Keratinocyte (primary cell): ENCODE data around the gene DDX39A. TPM values are rescaled to one million over a fixed set of nuclear protein-coding genes. Genes with fewer than 3 reads are reported as not detected.
"Not testable (repeated sequence)": the region's sequence is repeated elsewhere in the genome, so short reads cannot be mapped to it uniquely, and the experiment has no call there.

ENCODE experiments used
- DNase-seq: peaks from one replicate; pipeline ENCODE4 v3.0.0-alpha.2; 2011; ENCODE audit warnings: low read depth, missing footprints, low spot score
- FAIRE-seq: peaks from 2 replicates; lab custom pipeline; 2011; peaks lifted over from hg19 to GRCh38; lab: Jason Lieb, UNC
- H2AFZ ChIP-seq: 2 replicates; pipeline ENCODE4 v1.6.0; 2012; ENCODE audit warnings: low read length, control low read depth, inconsistent platforms; ENCODE audit not compliant: control insufficient read depth
- H3K27ac ChIP-seq: 2 replicates; pipeline ENCODE4 v1.5.1; 2011; ENCODE audit warnings: low read length; ENCODE audit not compliant: control insufficient read depth, insufficient read depth
- H3K27me3 ChIP-seq: 3 replicates; pipeline ENCODE4 v1.6.0; 2011; ENCODE audit warnings: low read length; ENCODE audit not compliant: control insufficient read depth, insufficient read depth; ENCODE audit errors: extremely low read depth
- H3K36me3 ChIP-seq, 2 experiments: 2 replicates in 1 of 2; 3 replicates in 1 of 2; pipeline ENCODE4 v1.5.1; 2011; ENCODE audit warnings: low read length in 2 of 2, mild to moderate bottlenecking in 1 of 2; ENCODE audit not compliant: control insufficient read depth in 2 of 2, insufficient read depth in 2 of 2; ENCODE audit errors: extremely low read depth in 1 of 2
- H3K4me1 ChIP-seq: 3 replicates; pipeline ENCODE4 v1.5.1; 2011; ENCODE audit warnings: low read length; ENCODE audit not compliant: control insufficient read depth, insufficient read depth; ENCODE audit errors: extremely low read depth
- H3K4me2 ChIP-seq: 3 replicates; pipeline ENCODE4 v1.6.0; 2011; ENCODE audit warnings: low read depth, low read length; ENCODE audit not compliant: control insufficient read depth, insufficient read depth; ENCODE audit errors: extremely low read depth
- H3K4me3 ChIP-seq, 3 experiments: fragments of 200-600 bp in 1 of 3; sonication (generic) in 1 of 3; 2 replicates in 2 of 3; 3 replicates in 1 of 3; pipeline ENCODE4 v1.5.1; 2011 to 2016; ENCODE audit warnings: low read length in 3 of 3, mild to moderate bottlenecking in 3 of 3, control low read depth in 2 of 3, inconsistent platforms in 1 of 3, low read depth in 1 of 3, mixed read lengths in 1 of 3, mixed run types in 1 of 3, moderate library complexity in 1 of 3; ENCODE audit not compliant: control insufficient read depth in 2 of 3, insufficient read depth in 2 of 3; ENCODE audit errors: extremely low read depth in 1 of 3
- H3K79me2 ChIP-seq: 2 replicates; pipeline ENCODE4 v1.6.0; 2012; ENCODE audit warnings: low read length; ENCODE audit not compliant: control insufficient read depth, insufficient read depth
- H3K9ac ChIP-seq: 3 replicates; pipeline ENCODE4 v1.6.0; 2011; ENCODE audit warnings: low read length; ENCODE audit not compliant: control insufficient read depth, insufficient read depth; ENCODE audit errors: extremely low read depth
- H3K9me1 ChIP-seq: 3 replicates; pipeline ENCODE4 v1.6.0; 2011; ENCODE audit warnings: low read length; ENCODE audit not compliant: control insufficient read depth, insufficient read depth; ENCODE audit errors: extremely low read depth
- H3K9me3 ChIP-seq: 2 replicates; pipeline ENCODE4 v1.5.1; 2012; ENCODE audit warnings: low read depth, low read length; ENCODE audit not compliant: control insufficient read depth
- H4K20me1 ChIP-seq: 3 replicates; pipeline ENCODE4 v1.6.0; 2011; ENCODE audit warnings: low read length; ENCODE audit not compliant: control insufficient read depth, insufficient read depth; ENCODE audit errors: extremely low read depth
- CTCF ChIP-seq, 3 experiments: IDR thresholded peaks in 1 of 3; conservative IDR thresholded peaks in 1 of 3; optimal IDR thresholded peaks in 1 of 3; 2 replicates in 2 of 3; 3 replicates in 1 of 3; pipeline versions ENCODE3 to v1.5.1; 2011; ENCODE audit warnings: low read length in 3 of 3, mild to moderate bottlenecking in 3 of 3, moderate library complexity in 2 of 3, control low read depth in 1 of 3, inconsistent platforms in 1 of 3; ENCODE audit not compliant: insufficient read depth in 2 of 3; ENCODE audit errors: extremely low read depth in 1 of 3
- EZH2 ChIP-seq: IDR thresholded peaks from one replicate; pipeline ENCODE4 v1.6.1; 2012; ENCODE audit warnings: inconsistent platforms, mild to moderate bottlenecking, low read length, moderate library complexity
- dilution Hi-C: fragments of 300-500 bp; cut with MboI; formaldehyde crosslinking; loops from one replicate; pipeline ENCODE4 v1.7.0; 2020; ENCODE audit warnings: low sequenced_read_pairs; ENCODE audit not compliant: extremely low pct_ligation_motif_present
- polyA plus RNA-seq, 5 experiments: library from polyadenylated mRNA; depleted of rRNA in 3 of 5; stranded (reverse) in 3 of 5; stranded (forward) in 1 of 5; unstranded in 1 of 5; fragments of >200 nt; gene quantifications; 1 replicate in 1 of 5; 2 replicates in 3 of 5; 3 replicates in 1 of 5; pipeline versions ENCODE4 v1.2.1 to v1.2.3, GENCODE V29; 2011 to 2012; ENCODE audit warnings: missing spikeins in 2 of 5, low read depth in 1 of 5, low replicate concordance in 1 of 5

Gene DDX39A
- polyA plus RNA-seq, 1 donor (not counting 4 experiments of a cell fraction or from before 2014, with no cell fraction given), result 54.9 TPM

- Histone ChIP-seq H3K4me1 (no peaks in the 10 kb centered on the region), H2AFZ (no peak overlapping the region), H3K4me3 (no peak overlapping the region), H3K9ac (no peak overlapping the region), H3K9me1 (no peaks in the 10 kb centered on the region), H4K20me1 (no peaks in the 10 kb centered on the region), H3K4me2 (no peak overlapping the region), H3K36me3 (no peaks in the 10 kb centered on the region), H3K9me3 (no peaks in the 10 kb centered on the region), H3K27me3 (no peaks in the 10 kb centered on the region), H3K79me2 (no peaks in the 10 kb centered on the region), H3K27ac (no peak overlapping the region)
- DNase-seq (no peak), FAIRE-seq (no peak)
- dilution Hi-C loops, result no loop called here
- no peak for TF ChIP-seq EZH2
- TF ChIP-seq CTCF (optimal IDR thresholded peaks at IDR 0.05 in 1 of 3, IDR thresholded peaks at IDR 0.05 in 1 of 3, conservative IDR thresholded peaks at IDR 0.05 in 1 of 3; ENCODE audit: extremely low read depth in 1 of 3, insufficient read depth in 2 of 3, low read length in 3 of 3), result no peak
Measured at GRCh38 chr19:14460935-14461334, 41.8 kb upstream of the DDX39A start.

- Histone ChIP-seq H3K27ac (no peak overlapping the region), H3K4me3 (no peak overlapping the region), H3K4me2 (no peak overlapping the region), H4K20me1 (no peaks in the 10 kb centered on the region), H3K9me1 (no peaks in the 10 kb centered on the region), H3K9me3 (no peaks in the 10 kb centered on the region), H3K36me3 (no peaks in the 10 kb centered on the region), H3K9ac (no peak overlapping the region), H3K27me3 (no peaks in the 10 kb centered on the region), H3K79me2 (no peaks in the 10 kb centered on the region), H3K4me1 (no peaks in the 10 kb centered on the region), H2AFZ (no peak overlapping the region)
- dilution Hi-C loops, result no loop called here
- no peak for FAIRE-seq
- DNase-seq, result no peak
- TF ChIP-seq EZH2 (no peak), CTCF (optimal IDR thresholded peaks at IDR 0.05 in 1 of 3, IDR thresholded peaks at IDR 0.05 in 1 of 3, conservative IDR thresholded peaks at IDR 0.05 in 1 of 3; ENCODE audit: extremely low read depth in 1 of 3, insufficient read depth in 2 of 3, low read length in 3 of 3) (no peak)
Measured at GRCh38 chr19:14459703-14460102, 40.6 kb upstream of the DDX39A start.

GRCh38 chr19:14452303-14452702 is 33.2 kb upstream of the DDX39A start:
- H3K9me1 ChIP-seq, H3K4me3 ChIP-seq, H4K20me1 ChIP-seq, H2AFZ ChIP-seq, H3K79me2 ChIP-seq, H3K27me3 ChIP-seq, DNase-seq, H3K36me3 ChIP-seq, H3K27ac ChIP-seq, H3K9ac ChIP-seq, H3K4me1 ChIP-seq, H3K9me3 ChIP-seq, H3K4me2 ChIP-seq, dilution Hi-C loops, FAIRE-seq: not testable (repeated sequence)
